ENCODE results near the gene ISYNA1.

DNA sequence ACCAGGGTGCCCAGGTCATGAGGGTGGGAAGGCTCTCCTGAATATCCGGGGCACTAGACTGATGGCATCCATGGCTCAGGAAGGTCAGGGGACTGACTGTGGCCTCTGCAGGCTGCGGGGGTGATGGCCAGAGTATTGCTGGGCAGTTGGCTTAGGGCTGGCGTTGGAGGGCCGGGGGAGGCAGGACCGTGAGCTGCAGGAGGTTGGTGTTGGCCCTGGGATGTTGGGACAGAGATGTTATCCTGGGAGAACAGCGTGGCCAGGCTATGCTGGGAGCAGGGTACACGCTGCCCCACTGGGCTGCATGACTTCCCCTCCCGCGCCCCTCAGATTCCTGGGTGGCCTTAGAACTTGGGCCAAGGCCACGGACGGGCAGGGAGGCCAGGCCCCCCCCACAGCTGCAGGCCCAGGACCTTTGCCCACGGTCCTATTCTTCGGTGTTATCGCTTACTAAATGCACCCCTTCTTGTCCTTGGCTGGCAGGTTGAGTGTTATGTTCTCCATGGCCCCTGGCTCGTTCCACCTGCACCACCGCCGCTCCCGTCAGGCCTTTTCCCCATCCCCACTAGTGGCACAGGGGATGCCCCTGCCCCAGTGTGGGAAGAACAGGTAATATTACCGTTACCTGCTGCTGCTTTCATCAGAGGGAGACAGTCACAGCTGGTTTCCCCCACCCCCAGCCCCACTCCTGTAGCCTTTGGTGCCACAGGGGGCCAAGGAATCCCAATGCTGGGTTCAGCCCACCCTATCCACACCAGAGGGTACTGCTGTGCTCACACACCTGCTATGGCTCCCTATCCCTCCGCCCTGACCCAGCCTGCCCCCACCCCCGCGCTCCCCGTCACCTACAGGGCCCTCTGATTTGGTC lies 3.2 kb upstream of the ISYNA1 start:
- TF ChIP-seq, protein P1, sequence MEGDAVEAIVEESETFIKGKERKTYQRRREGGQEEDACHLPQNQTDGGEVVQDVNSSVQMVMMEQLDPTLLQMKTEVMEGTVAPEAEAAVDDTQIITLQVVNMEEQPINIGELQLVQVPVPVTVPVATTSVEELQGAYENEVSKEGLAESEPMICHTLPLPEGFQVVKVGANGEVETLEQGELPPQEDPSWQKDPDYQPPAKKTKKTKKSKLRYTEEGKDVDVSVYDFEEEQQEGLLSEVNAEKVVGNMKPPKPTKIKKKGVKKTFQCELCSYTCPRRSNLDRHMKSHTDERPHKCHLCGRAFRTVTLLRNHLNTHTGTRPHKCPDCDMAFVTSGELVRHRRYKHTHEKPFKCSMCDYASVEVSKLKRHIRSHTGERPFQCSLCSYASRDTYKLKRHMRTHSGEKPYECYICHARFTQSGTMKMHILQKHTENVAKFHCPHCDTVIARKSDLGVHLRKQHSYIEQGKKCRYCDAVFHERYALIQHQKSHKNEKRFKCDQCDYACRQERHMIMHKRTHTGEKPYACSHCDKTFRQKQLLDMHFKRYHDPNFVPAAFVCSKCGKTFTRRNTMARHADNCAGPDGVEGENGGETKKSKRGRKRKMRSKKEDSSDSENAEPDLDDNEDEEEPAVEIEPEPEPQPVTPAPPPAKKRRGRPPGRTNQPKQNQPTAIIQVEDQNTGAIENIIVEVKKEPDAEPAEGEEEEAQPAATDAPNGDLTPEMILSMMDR (IDR thresholded peaks at IDR 0.05), result no peak
- TF ChIP-seq POLR2A (IDR thresholded peaks at IDR 0.05) (no peak), POLR2AphosphoS5 (IDR thresholded peaks at IDR 0.05) (no peak), EP300 (IDR thresholded peaks at IDR 0.05) (no peak)
